ENCODE measurements around the gene TSPAN2.

TSPAN2 gene

DNA sequence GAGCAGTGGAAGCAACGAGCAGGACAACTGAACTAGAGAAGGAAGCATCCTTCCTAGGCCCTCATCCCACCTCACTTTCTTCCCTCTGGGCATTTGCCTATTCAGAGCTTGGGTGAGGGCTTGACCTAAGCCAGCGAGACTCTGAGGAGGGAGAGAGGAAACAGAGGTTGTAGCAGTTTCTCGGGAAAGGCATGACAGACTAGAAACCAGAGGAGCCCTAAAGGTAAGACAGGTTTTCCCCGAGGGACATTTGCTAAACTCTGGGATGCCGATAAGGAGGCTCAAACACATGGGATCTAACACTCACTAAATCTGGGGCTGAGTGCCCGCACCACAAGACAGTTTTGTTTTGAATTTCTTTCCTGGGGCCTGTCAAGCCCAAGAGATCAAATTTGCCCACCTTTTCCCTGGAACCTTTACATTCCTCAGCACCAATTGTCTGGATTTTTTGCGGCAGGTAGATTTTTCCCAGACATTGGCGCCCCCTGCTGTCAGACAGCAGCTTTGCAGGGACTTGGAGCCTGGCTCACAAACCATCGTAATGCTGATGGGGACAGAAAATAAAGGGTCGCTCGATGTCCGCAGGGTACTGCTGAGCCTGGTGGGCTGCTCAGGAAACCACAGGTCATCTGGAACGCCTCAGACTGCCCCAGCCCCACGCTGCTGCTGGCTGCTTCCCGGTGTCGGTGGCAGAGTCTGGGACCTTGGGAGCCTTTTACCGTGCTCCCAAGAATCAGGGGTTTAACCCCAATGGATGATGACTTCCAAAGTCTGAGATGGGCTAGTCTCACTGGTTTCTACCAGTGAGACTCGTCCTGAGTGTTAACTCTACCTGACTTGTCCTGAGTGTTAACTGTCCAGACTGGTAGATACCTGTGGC, 23.4 kb upstream of the TSPAN2 start:
- peak; percentile 57 for DNase-seq

DNA sequence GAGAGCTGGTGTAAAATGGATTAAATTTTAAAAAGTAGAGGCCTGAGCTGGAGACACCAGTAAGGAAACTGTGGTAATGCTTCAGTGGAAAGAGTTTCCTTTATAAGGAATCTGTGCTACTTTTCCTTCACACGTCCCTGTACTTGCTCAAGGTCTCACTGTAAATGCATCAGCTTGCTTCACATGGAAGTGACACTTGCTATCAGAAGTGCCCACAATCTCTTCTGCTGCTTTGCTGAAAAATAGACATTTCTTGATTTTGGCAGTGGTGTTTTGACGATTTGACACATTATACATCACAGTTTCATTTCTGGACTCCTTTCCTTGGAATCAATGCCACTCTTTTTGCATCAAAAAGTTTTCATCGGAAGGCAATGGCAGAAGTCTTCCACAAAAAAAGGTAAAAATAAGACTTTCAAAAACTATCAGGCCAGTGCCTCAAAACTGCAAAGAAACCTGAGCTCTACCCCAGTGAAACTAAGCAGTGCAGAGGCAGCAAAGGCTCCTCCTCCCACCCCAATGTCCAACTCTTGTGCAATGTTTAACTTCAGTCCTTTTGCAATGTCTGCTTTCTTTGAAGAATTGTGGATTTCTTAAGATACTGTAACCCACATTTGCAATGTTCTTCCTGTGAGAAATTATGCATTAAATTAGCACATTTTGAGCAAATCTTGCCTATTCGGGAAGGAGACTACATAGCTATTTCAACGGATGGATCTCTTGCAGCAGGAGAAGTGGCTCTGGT, 18.4 kb upstream of the TSPAN2 start:
- DNase-seq: no peak

GRCh38 chr1:115105831-115106230, 16.5 kb upstream of the TSPAN2 start:
- no peak for DNase-seq

GRCh38 chr1:115099693-115100050, 10.4 kb upstream of the TSPAN2 start:
- peak; percentile 26 for DNase-seq

GRCh38 chr1:115098979-115099692, 9.8 kb upstream of the TSPAN2 start:
- DNase-seq: peak; percentile 69

GRCh38 chr1:115092175-115092574, 2.9 kb upstream of the TSPAN2 start:
- no peak for DNase-seq

- DNase-seq: no peak
Measured at GRCh38 chr1:115091572-115091971, 2.3 kb upstream of the TSPAN2 start.

DNA sequence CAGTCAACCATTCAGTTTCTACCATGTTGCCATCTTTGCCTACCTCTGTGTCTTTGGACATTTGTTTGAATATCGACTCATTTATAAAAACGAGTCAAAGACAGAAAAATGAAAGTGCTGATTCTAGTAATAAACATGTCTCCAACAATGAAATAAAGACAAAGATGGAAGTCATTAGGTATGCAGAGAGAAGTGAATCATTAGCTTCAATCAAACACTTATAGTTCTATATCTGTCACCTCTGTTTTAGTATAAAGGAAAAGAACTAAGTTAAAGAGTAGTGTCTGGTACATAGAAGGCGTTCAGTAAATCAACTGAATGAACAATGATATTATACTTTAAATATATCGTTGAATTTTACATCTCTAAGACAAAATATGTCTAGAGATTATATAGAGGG, 1.7 kb upstream of the TSPAN2 start:
- DNase-seq: no peak

DNA sequence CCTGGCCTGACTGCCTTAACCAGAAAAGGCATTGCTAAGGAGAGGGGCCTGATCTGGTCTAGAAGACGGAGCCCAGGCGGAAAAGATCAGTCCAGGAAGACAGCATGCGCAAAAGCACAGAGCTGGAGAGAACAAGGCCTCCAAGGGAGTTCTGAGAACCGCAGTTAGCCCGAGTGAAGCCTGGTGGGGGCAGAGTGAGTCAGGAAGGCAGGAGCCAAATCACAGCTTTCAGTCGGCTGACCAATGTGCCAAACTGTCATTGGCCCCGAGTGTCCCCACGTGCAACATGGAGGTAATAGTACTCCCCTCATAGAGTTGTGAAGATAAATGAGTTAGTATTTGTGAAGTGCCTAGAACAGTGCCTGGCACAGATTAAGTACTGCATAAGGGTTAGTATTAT, 1.2 kb upstream of the TSPAN2 start:
- no peak for DNase-seq

DNA sequence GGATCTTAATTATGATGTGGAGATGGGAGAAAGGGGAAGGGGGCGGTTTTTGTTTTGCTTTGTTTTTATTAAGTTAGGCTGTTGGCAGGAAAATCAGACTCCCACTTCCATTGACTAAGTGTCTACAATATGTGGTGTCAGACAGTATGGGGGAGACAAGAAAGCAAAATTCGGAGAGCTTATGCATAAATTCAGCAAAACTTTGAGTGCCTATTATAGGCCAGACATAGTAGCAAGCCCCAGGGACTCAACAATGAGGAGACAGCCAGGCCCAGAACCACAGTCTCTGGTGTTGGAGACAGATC, 835 bp upstream of the TSPAN2 start:
- DNase-seq: no peak

- no peak for DNase-seq
Measured at GRCh38 chr1:115088871-115089419, 358 bp downstream of the TSPAN2 start.

DNA sequence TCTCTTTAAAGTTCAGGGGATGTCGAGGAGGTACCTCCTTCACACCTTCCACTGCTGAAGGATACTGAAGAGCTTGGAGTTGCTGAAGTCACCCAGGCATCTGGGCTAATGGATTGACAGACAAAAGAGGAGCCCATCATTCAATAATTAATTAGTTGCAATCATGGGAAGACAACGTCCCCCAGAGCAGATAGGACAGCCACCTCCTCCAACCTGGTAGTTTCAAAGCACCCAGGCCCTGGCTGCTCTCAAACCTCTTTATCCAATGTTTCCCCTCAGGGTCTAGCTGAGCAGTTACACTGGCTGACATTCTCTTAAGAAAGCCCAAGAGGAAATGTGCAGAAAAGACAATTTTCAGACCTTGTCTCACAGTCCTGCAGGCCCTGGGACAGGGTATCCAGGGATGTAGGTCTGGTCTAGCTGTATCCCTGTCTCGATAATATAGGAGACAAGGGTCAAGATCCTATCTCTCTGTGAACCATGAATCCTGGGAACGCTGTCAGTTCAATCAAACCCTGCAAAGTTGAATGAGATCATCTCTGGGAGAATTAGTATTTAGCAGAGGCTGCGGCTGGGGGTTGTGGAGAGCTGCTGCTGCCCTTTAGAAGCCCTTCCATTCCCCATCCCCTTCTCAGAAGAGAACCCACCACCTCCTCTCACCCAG, 1.1 kb downstream of the TSPAN2 start:
- no peak for DNase-seq

DNA sequence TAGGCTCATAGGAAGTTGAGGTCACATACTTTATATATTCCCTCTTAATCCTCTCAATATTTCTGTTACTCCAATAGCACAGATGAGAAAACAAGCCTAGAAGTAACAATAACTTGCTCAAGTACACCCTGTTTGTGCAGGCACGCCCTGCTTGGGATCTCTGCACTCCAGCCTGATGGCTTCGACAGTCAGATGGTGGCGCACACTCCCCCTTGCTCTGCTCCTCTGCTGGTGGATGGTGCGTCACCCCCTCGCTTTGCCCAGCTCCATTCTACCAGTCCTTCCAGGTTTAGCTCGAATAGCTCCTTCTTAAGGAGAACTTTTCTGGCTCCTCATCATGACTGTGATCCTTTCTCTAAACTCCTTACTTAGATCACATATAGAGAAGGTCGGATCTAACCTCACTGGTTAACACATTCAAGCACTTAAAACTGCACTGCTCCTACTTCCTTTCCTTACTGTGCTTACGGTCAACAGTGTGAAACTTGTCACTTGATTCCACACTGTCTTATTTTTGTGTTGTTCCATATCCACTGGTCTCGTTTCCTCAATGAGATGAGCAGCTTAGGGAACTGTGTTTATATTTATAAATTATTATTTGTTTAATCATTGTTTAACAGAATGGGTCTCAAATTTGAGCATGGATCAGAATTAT, 3.0 kb downstream of the TSPAN2 start:
- no peak for DNase-seq

DNA sequence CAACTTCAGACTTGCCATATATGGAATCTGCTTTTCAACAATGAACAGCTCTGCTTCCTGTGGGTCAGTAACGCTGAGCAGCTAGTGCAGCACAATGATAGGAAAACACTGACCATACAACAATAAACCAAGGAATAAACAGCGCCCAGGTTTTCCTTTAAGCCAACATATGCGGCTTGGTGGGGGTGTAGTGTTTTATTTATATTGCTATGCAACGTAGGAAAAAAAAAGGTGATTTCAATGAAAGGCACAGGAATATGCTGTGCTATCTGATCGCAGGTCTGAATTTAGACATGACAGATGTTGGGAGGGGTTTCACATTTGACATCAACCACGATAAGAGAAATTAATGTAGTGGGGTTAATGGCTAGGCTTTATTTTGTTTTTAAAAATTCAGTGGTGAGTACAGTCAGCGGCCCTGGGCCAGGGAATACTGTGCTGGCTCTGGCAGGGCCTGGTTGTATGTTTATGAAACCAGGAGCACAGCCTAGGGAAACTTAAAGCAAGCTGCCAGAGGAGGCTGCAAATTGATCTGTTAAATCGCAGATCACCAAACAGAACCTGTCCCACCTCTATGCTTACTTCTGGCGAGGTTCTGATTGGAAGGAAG, 4.3 kb downstream of the TSPAN2 start:
- DNase-seq: no peak

- no peak for DNase-seq
Measured at GRCh38 chr1:115082949-115083348, 6.4 kb downstream of the TSPAN2 start.

- DNase-seq: no peak
Measured at GRCh38 chr1:115078708-115079107, 10.6 kb downstream of the TSPAN2 start.

DNA sequence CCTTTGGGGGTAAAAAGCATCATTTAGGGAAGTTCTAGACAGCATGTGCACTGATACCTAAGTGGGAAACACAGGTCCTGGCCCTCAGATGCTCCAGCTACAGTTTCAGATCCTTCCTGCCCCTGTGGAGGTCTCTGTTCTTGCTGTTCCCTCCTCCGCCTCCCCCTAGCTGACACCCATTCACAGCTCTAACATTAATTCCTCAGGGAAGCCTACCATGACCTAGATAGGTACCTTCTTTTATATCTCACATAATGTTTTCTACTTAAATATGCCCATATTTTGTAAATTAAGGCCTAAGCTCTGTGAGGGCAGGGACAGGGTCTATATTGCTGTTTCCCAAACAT, 11.3 kb downstream of the TSPAN2 start:
- DNase-seq: no peak

- no peak for DNase-seq
Measured at GRCh38 chr1:115077286-115077983, 11.9 kb downstream of the TSPAN2 start.

DNA sequence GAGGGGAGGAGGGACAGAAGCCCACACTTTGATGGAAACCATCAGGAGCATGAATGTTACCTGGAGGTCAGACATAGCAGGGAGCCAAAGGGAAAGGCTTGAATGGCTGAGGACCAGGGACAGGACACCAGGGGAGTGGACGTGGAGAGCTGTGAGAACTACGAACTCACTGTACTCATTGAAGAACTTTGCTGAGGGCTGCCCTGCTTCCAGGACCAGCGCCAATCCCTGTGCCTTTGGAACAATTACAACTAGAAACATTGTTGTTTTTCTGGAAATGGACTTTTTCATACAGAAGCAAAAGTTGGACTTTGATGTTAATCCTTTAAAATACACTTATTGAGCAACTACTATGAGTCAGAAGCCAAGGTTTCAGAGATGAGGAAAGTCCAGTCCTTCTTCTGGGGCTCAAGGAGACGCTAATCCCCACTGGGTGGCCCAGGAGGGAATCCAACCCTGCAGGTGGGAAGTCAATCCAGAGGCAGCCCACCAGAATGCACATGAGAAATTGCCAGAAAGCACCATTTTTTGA, 12.9 kb downstream of the TSPAN2 start:
- DNase-seq: no peak

- DNase-seq: no peak
Measured at GRCh38 chr1:115074839-115075534, 14.3 kb downstream of the TSPAN2 start.

Measured in activated CD4-positive, alpha-beta T cell treated with anti-CD3 and anti-CD28 coated beads for 48 hours (primary cell).